T follicular helper cell (primary cell): Measurements from ENCODE around the gene MAPK9.
"Not testable (repeated sequence)": the region's sequence is repeated elsewhere in the genome, so short reads cannot be mapped to it uniquely, and the experiment has no call there.

Experiments used
- DNase-seq: peaks from one replicate; pipeline ENCODE4 v3.0.0-alpha.2; 2020; ENCODE audit warnings: low read depth

The MAPK9 gene

DNA sequence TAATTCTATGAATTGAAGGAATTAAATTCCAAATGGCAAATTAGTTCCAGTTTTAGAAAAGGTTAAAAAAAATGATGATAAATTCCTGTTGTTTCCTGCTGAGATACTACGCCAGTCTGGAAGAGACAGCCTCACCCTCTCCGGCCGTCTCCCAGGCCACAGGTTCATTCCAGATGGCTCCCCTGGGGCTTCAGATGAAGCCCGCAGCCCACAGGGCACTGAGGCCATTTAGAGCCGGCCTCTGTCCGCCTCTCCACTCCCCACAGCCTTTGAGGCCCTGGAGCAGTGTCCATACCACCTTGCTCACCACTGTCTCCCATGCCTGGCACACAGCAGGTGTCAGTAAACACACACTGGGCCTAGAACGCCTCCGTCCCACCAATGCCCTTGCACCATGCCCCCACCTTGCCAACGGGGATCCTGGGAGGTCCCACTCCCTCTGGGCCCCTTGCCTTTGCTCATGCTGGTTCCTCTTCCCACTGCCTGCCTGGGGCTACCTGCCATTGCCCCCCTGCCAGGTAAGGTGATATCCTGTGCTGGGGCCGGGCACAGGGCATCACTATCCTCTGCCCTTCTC is 35.2 kb upstream of the MAPK9 start:
- DNase-seq = no peak

DNA sequence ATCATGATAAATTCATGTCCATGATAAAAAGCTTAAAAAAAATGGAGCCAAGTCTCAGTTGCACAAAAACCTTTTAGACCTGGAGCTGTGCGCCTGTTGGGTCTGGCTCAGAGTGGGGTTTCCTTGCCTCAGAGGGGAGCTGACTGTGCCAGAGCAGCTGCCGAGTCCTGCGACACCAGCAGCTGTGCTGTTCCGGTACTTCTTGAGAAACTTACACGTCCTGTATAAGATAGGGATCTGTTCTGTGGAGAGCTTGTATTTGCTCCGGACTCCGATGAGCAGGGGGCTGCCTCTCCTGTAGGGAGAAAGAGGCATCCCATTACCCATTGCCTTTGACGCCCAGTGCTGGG is 32.7 kb upstream of the MAPK9 start:
- no peak for DNase-seq

DNA sequence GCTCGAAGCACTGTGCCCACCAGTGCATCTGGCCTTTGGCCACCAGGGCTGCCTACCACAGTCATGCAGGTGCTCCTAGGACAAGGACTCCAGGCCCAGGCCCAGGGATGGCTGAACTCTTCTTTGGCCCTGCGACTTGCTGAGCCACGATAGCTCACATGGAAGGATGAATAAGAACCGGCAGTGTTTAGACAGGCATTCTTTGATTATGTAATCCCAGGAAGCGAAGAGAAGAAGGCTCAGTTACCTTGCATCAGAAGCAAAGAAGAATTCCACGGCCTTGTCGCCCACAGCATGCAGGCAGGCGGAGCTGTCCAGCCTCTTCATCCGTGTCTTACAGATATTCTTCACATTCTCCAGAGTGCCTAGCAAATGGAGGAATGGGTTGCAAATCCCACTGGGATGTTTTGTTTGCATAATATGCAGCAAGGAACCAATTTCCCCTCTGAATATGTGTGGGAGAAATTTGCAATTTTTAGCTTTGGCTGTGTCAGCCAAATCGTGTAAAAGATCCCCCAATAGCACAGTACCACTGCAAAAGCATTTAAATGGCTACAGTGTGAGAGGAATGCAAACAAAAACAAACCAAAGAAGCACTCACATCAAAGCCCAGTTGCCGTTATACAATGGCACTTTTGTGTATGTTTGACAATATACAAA is 32.2 kb upstream of the MAPK9 start:
- DNase-seq = no peak

DNA sequence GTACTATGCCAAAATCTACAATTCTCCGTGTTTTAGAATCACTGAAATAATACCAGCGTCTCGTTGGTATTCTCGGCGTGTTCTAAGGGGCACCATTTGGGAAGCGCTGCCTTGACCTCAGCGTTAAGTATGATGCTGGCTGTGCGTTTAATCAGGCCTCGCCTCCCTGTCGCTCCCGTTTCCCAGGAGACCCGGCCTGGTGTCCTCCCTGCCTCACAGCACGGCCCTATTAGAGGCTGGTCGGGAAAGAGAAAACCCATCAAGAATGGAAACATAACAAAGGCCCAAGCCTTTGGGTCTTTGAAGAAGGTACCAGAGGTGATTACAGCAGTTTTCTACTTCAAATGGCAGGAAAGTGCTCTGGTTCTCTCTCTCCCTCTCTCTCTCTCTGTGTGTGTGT is 31.3 kb upstream of the MAPK9 start:
- no peak for DNase-seq

DNA sequence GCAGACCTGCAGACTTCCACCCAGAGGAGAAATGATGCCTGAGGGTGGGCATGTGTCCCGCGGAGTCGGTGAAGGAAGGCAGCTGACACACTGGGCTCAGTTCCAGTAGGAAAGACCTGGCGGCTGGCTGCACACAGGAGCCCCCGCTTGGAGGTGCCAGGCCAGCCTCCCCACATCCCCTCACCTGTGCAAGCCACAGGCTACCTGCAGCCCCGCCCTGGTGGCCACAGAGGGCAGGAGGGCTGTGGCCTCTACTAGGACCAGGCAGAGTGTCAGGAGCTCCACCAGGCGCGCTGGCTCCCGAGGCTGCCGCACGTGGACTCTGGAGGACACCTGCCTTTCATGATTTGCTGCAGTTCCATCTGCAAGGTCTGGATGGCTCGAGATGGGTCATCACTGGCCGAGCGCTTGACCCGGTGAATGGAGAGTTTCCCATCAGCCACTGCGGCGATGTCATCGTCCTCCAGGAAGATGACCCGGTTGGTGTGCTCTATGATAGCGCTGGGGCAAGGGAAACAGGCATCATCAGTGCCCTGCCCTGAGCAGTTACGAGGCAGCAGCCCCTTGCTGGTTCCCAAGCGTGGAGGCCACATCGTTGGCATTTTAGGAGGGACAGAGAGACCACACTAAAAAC is 26.7 kb upstream of the MAPK9 start:
- no peak for DNase-seq

DNA sequence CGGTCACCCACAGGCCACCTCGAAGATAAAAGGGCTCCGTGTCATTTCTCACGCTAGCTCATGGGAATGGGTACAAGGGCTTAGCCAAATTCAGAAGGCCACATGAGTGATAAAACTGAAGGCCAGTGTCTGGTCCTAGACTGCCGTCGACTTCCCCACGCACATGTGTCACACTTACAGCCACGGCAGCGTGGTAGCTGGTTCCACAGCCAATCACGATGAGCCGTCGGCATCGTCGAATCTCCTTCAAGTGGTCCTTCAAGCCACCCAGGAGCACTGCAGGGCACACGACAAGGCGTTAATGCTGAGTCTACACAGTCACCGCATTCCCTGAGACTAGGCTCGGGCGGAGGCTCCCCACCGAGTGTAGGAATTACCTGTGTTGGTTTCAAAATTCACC is 24.7 kb upstream of the MAPK9 start:
- DNase-seq = no peak

DNA sequence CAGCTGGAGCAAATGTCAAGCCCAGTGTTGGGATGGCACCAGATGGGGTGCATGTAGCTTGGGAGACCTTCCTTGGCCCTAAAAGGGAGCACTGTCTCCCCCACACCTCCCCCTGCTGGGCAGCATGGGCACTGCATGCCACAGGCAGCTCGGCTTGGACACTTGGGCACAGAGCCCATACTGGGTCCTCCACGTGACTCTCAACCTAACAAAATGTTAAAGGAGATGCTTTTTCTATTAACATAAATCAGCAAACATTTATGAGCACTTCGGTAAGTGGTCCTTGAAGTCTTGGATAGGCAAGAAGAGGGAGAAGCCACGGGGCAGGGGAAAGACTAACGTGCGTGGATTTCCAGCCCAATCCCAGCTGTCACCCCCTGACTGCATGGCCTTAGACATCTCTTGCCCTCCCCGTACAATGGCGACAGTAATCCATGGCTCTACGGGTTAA is 23.9 kb upstream of the MAPK9 start:
- DNase-seq = peak; percentile 57

DNA sequence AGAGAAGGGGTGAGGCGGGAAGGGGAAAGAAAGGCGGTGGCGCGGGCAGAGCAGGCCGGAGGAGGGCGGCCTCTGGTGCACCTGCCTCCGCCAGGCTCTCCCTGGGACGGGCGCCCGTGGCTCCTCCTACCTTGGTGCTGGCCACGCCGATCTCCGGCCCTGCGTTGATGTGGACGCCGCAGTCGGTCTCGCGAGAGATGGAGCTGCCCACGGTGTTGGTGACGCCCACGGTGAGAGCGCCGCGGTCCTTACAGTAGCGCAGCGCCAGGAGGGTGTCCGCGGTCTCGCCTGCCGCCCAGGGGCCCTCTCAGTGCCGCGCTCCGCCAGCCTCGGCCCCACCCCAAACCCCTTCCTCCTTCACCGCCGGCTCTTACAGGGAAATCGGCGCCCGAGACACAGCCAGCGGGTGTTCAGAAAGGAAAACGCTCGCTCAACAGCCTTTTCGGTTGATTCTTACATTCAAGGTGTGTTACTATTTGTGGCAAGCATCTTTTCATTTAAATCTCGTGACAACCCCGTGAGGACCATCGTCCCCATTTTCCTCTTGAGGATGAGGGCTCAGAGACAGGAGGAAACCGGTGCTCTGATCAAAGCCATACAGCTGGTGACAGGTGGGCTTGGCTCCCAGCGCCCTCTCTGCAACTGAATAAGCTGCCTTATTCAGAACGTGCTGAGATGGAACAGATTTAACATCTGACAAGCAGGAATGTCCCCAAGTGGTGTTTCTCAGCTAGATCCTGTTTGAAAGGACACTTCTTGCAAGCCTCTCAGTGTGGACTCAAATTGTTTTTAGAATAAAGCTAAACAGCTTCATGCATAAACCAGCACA is 22.0 kb upstream of the MAPK9 start:
- DNase-seq = peak; percentile 39

DNA sequence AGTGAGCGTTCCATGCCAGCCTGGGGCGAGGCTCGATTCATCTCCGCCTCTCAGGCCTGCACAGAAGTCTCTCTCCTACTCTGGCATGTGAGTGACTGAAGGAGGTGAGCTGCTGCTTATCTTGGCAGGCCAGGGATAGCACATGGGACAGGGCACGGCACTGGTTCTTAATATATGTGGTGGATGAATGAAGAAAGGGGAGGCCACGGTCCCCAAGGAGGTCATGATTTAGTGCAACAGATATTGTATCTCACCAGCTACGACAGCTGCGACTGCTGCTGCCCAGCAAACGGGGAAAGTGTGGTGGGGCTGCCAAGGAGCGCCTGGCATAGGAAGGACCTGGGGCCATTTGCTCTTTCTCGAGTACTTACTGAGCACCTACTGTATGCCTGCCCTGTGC is 19.3 kb upstream of the MAPK9 start:
- no peak for DNase-seq

DNA sequence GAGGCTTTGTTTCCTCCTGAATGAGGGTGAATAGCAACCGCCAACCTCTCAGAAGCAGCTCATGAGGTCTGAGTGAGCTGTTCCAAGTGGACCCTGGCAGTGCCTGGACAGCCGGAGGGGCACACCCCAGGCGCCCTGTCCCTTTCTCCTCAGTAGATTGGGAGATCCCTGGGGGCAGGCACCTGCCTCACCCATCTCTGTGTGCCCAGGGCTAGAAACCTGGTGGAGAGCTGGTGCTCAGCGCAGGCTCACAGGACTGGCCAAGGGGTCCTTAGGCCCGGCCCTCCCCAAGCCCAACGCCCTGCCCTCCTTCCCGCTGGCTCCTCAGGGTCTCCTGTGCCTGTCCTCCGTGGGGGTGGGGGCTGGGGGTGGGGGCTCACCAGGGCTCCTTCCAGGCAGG is 14.9 kb upstream of the MAPK9 start:
- DNase-seq = no peak

DNA sequence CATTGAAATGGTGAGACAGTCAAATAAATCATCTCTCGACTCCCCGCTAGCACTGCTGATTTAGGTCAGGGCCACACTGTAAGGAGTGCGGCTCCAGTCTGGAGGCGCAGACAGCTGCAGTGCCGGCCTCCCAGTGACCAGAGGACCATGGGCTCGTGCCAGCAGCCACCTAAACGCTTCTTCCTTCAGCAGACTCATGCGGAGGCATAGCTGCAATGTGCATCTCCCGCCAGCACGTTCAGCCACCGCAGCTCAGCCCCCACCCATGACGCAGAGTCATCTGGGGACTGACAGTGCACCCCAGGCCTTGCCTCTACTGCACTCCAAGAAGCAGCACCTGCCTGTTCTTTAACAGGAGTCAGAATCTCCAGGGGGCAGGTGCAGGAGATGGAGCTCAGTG is 13.6 kb upstream of the MAPK9 start:
- no peak for DNase-seq

DNA sequence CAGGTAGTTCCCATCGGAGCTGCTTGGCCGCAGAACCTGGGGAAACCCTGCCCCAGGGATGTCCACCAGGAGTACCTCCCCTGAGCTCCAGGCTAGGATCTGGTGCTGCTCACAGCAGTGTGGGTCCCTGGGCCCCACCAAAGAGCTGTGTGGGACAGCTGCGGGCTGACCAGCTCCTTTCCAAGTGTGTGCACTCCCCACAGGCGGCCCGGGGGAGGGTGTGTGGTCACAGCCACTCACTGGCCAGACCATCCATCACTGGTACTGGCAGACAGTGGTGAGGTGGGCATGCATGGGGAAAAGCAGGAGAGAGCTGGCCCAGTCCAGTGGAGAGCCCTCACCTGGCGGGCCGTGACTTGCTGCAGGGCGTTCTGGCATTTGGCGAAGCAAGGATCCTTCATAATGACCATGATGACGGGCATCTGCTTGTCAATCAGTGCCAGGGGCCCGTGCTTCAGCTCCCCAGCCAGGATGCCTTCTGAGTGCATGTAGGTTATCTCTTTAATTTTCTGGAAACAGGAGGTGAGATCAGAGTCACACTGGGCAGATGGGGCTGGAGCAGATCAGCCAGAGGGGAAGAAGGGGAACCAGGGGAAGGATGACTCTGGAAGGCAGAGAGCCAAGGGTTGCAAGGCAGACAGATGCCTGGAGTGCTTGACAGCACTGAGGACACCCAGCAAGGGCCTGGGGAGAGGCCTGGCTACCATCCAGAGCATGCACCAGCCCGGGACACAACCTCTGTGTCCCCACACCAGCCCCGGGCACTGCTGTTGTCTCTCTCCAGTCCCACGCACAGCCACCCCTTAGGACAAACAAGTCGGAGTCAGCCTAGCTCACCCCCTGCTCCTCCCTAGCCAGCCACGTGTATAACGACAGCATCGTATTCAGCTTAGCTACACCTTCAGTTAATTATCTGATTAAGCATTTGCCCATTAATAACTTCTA is 12.8 kb upstream of the MAPK9 start:
- DNase-seq = no peak

DNA sequence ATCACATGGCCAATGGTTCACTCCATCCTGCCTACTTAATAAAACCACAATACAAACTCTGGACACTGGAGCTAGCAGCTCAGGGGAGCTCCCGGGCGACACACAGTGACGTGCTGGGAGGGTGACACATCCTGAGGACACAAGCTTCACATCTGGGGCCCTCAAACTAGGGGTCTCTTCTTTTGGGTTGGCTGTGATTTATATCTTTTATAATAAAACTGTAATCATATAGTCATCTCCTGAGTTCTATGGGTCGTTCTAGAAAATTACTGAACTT is 12.1 kb upstream of the MAPK9 start:
- no peak for DNase-seq

DNA sequence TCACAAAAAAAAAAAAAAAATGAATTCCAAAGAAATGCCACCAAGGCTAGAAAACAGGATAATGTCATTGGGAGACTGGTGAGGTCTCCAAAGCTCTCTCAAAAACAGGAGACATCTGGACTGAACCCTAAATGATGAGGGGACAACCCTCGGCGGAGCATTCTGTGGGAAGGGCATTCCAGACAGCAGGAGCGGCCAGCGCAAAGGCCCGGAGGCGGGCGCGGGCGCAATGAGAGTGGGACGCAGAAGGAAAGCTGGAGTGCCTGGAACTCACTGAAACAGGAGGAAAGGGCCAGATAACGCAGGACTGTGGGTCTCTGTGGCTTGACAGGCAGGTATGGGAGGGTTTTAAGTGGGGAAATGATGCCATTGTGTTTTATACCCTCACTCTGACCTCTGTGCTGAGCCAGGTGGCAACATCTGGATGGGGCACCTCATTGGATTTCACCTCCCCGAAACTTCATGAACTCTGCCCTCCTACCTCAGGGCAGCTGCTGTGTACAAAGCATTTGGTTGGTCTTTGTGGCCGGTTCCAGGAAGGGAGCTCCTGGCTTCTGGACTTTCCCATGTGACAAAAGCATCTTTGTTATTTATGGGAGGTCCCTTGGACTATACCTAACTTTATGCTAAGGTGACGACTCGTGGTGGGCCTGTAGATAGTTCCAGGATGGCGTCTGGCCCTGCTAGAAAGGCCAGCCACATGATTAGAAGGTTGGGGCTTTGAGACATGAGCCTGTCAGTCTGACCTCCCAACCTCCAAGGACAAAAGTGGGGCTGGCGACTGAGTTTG is 11.5 kb upstream of the MAPK9 start:
- DNase-seq = no peak

DNA sequence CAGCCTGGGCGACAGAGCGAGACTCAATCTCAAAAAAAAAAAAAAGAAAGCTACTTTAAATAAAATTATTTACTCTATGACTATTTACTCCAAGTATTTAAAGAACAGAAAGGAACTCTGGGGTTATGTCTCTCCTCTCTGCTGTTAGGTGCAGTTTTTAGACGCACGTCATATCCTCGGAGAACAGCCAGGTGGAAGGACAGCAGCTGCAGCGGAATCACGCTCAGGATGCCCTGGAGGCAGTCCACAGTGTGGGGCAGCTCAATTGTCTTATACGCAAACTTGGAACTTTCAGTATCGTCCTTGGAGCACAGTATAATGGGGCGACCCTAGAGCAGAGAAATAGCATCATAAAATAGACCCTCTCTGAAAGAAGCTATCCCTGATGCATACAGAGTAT is 10.4 kb upstream of the MAPK9 start:
- no peak for DNase-seq

DNA sequence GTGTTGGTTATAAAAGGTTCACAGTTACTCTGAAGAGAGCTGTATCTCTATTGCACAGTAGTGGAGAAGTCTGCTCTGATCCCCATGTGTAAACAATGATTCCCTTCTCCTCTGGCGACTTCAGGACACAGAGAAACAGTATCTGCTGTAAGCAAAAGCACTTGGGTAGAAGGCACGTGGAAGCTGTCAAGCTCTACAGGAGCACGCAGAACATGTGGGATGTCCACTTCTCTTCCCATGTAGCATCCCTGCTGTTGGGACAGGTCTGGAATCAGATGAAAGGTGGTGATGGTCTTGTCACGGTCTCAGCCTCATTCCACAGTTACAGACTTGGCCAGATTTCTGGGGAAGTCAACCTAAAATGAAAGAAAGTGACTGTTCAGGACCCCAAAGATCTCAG is 9.4 kb upstream of the MAPK9 start:
- DNase-seq = no peak

DNA sequence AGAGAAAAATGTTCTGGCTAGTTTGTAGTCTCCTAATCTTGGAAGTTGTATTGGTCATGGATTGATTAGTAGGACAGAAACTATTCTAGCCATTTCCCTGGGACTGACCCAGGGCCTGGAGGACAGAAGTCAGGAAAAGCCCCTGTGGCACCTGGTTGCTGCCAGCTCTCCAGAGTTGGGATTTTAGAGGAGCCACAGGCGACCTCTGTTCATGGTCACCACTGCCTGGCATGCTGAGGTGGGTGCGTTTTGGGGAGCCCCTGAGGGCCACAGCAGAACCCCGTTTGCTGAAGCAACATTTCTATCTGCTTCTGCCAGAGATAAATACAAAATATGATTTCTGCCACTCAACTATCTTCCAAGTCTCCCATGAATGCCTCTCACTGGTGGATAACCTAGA is 7.6 kb upstream of the MAPK9 start:
- no peak for DNase-seq

DNA sequence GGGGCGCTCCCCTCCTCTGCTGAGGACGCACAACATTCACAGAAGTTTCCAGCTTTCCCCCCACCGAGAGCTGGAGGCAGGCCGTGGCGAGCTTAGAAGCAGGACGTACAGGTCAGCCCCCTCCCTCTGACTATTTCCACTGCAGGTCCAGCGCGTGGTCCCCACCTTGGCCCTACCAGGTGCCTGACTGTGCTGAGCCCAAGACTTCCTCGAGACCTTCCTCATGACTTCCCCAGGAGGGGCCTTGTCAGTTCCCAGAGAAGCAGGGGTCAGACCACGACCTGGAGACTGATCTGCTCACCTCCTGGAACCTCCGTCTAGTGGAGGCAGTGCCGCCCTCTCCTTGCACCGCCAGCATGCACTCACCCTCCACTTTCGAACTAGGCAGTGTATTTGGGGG is 7.1 kb upstream of the MAPK9 start:
- not testable (repeated sequence) for DNase-seq

DNA sequence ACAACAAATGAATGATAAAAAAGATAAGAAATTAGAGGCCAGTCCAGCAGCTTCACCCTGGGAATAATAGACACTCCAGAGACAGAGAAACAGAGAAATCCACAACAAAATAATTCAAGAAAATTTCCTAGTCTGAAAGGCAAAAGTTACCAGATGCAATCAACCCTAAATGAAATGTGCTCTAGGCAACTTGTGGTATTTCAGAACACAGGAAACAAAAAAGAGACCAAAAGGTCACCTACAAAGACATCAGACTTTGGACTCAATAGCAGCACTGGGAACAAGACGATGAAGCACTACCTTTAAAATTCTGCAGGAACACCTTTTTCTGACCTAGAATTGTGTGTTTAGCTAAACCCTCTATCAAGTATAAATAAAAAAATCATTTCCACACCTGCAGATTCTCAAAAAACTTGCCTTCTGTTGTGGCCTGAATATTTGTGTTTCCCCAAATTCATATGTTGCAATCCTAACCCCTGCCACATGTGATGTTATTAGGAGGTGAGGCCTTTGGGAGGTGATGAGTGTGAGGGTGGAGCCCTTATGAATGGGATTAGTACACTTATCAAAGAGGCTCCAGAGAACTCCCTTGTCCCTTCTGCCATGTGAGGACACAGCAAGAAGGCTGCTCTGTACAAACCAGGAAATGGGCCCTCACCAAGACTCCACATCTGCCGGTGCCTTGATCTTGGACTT is 5.9 kb upstream of the MAPK9 start:
- DNase-seq = no peak

DNA sequence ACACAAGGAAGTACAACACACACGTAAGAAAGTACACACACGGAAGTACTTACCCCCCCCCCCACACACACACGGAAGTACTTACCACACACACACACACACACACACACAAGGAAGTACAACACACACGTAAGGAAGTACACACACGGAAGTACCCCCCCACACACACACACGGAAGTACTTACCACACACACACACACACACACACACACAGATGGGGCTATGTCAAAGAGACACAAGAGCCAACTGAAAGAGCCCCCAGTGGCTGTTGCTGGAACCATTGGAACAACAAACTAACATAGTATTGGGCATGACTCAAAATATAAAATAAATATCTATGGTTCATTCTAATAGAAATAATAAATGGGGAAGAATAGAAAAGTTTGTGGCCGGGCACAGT is 4.9 kb upstream of the MAPK9 start:
- DNase-seq = no peak
